Activated CD4-positive, alpha-beta memory T cell treated with anti-CD3 and anti-CD28 coated beads, Interleukin-2, amount 10 ng/mL, durations not matched to agents 7 days and 5 days (primary cell): ENCODE data around the gene SLC24A3. TPM values are rescaled to one million over a fixed set of nuclear protein-coding genes. Genes with fewer than 3 reads are reported as not detected.

Source experiments
- CTCF ChIA-PET: fragments of 350-600 bp; sonication (Branson Sonifier 250); formaldehyde crosslinking; loops from one replicate; lab custom pipeline; 2021; ENCODE audit warnings: antibody characterized with exemption, inconsistent platforms; lab: Charles Lee
- POLR2A ChIA-PET: fragments of 350-600 bp; sonication (Branson Sonifier 250); formaldehyde crosslinking; loops from one replicate; lab custom pipeline; 2021; ENCODE audit warnings: antibody characterized with exemption; lab: Charles Lee
- DNase-seq: peaks from one replicate; pipeline ENCODE4 v3.0.0-alpha.2; 2020
- H3K27ac Mint-ChIP-seq: one replicate; pipeline ENCODE4 v1.8.0; 2021; ENCODE audit warnings: mild to moderate bottlenecking, mixed read lengths
- H3K27me3 Mint-ChIP-seq: one replicate; pipeline ENCODE4 v1.8.0; 2021; ENCODE audit warnings: mixed read lengths
- H3K36me3 Mint-ChIP-seq: one replicate; pipeline ENCODE4 v1.8.0; 2021; ENCODE audit warnings: low read depth, mixed read lengths
- H3K4me1 Mint-ChIP-seq: one replicate; pipeline ENCODE4 v1.8.0; 2021; ENCODE audit warnings: mixed read lengths
- H3K4me3 Mint-ChIP-seq: one replicate; pipeline ENCODE4 v1.8.0; 2021; ENCODE audit warnings: mild to moderate bottlenecking, mixed read lengths
- H3K9me3 Mint-ChIP-seq: one replicate; pipeline ENCODE4 v1.8.0; 2021; ENCODE audit warnings: mixed read lengths
- total RNA-seq, 2 experiments: library from RNA; stranded (reverse); gene quantifications; one replicate each; pipeline ENCODE4 v1.2.3, GENCODE V29; 2021

SLC24A3 gene
- total RNA-seq, 2 experiments from 2014 or later = not detected

DNA sequence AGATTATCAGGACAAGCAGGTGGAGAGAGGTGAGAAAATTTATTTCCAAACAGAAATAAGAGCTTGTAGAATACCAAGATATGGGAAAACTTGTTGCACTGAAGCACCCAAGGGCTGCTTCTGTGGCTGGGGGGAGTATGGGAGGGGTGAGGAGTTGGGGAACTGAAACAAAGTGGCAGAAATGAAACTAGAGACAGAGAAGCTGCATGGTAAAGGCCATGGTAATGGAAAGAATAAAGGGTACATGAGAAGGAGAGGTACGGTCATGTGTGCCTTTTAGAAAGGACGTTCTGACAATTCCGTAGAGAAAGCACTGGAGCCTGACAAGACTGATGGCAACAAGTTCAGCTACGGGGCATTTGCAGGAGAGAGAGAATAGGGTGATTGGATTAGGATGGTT, 494.0 kb downstream of the SLC24A3 start:
- H3K4me3 Mint-ChIP-seq = no peak overlapping the region
- no peak for DNase-seq
- no peaks in the 10 kb centered on the region for H3K36me3 Mint-ChIP-seq
- H3K27ac Mint-ChIP-seq = no peak overlapping the region
- POLR2A ChIA-PET = no interaction called here
- H3K27me3 Mint-ChIP-seq = peaks cover 8% of the 10 kb centered on the region
- H3K9me3 Mint-ChIP-seq = peaks cover 9% of the 10 kb centered on the region
- CTCF ChIA-PET = no interaction called here
- H3K4me1 Mint-ChIP-seq = no peaks in the 10 kb centered on the region

DNA sequence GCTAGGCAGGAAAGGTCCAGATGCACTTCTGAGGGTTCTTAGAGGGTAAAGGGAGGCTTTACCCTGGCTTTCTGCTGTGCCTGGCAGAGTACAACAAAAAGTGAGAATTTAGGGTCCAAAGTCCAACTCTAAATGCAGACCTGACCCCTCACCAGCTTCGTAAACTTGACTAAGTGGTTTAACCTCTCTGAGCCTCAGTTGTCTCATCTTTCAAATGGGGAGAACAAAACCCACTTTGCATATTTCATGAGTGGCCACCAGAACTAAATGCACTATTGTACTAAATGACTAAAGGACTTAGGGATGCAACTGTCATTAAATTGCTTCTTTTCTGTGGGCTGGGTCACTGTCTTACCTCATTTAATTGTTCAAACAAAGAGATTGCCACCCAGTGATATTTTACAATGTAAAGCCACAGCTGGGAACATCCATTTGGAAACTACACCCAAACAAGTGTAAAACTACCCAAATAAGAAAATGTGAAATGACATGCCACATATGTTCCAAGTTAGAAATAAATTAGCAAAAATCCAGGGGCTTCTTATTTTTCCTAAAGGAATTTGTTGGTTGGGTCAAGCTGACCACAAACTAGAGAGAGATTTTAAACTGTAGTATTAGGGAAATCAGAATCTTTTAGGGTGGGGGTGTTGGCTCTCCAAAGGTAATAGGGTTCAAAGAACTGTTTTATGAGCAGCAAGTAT, 497.3 kb downstream of the SLC24A3 start:
- Mint-ChIP-seq H3K4me1 (no peaks in the 10 kb centered on the region), H3K4me3 (no peak overlapping the region), H3K27ac (no peak overlapping the region), H3K9me3 (peaks cover 6% of the 10 kb centered on the region), H3K27me3 (no peaks in the 10 kb centered on the region), H3K36me3 (no peaks in the 10 kb centered on the region)
- ChIA-PET CTCF (no interaction called here), POLR2A (no interaction called here)
- no peak for DNase-seq

DNA sequence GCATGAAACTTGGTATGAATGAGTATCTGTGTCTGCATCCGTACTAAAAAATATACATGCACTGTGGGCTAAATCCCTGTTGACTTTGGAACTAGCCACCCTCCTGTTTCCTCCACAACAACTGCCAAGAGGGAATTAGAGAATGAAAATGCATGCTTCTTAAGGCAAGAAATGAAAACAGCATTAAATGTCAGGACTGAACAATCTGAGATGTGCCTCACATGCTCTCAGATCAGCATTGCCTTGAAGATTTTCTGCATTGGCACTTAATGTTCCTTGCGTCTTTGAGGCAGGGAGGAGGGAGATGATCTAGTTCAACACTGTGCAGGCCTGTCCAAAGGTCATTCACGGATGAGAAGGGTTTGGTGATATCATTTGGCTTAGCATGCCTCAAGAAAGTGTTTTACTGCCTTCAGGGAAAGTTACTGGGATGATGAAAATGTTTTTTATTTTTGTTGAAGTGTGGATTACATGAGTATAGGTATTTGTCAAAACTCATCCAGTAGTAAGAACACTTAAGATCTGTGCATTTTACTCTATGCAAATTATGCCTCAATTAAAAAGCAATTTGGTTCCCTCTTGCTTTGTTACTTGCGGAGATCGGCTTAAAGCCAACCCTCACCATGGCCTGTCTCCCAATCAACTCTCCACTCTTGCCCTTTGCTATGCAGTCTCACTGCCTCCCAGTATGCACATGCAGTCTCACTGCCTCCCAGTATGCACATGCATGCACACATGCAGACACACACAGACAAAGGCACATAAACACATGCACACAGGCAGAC, 498.1 kb downstream of the SLC24A3 start:
- H3K4me3 Mint-ChIP-seq = no peak overlapping the region
- CTCF ChIA-PET = no interaction called here
- H3K9me3 Mint-ChIP-seq = peaks cover 6% of the 10 kb centered on the region
- H3K4me1 Mint-ChIP-seq = no peaks in the 10 kb centered on the region
- no peak for DNase-seq
- H3K27ac Mint-ChIP-seq = no peak overlapping the region
- H3K27me3 Mint-ChIP-seq = no peaks in the 10 kb centered on the region
- no peaks in the 10 kb centered on the region for H3K36me3 Mint-ChIP-seq
- POLR2A ChIA-PET = no interaction called here

DNA sequence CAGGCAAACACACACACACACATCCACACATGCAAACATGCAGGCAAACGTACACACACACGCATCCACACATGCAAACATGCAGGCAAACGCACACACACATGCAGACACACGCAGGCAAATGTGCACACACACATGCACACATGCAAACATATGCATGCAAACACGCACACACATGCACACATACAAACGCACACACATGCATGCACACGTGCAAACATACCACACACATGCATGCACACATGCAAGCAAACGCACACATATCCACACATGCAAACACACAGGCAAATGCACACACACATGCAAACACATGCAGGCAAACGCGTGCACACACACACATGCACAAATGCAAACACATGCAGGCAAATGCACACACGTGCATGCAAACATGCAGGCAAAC, 498.7 kb downstream of the SLC24A3 start:
- no peaks in the 10 kb centered on the region for H3K27me3 Mint-ChIP-seq
- H3K4me1 Mint-ChIP-seq = no peaks in the 10 kb centered on the region
- H3K9me3 Mint-ChIP-seq = peaks cover 6% of the 10 kb centered on the region
- POLR2A ChIA-PET = no interaction called here
- H3K36me3 Mint-ChIP-seq = no peaks in the 10 kb centered on the region
- CTCF ChIA-PET = no interaction called here
- no peak overlapping the region for H3K4me3 Mint-ChIP-seq
- no peak for DNase-seq
- H3K27ac Mint-ChIP-seq = no peak overlapping the region

DNA sequence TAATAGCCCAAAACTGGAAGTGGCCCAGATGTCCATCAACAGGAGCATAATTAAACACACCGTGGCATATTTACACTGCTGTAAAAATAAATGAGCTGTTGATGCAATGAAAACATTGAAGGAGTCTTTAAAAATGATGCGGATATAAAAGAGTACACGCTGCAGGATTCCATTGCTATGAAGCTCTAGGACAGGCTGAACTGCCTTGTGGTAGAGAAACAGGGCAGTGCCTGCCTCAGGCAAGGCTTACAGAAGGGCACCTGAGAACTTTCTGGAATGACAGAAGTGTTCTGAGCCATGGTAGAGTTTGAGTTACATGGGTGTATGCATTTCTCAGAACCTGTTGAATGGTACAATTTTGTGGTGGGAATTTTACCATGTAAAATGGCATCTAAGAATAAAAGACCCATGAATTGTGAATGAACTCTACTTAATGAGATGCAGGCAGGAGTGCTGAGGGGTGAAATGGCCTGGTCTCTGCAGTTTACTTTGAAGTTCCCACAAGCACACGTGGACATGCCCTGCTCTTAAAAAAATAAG, 500.3 kb downstream of the SLC24A3 start:
- Mint-ChIP-seq H3K4me1 (no peaks in the 10 kb centered on the region), H3K9me3 (peaks cover 6% of the 10 kb centered on the region), H3K27me3 (no peaks in the 10 kb centered on the region), H3K4me3 (no peak overlapping the region), H3K36me3 (no peaks in the 10 kb centered on the region), H3K27ac (no peak overlapping the region)
- no peak for DNase-seq
- POLR2A ChIA-PET = no interaction called here
- CTCF ChIA-PET = no interaction called here

DNA sequence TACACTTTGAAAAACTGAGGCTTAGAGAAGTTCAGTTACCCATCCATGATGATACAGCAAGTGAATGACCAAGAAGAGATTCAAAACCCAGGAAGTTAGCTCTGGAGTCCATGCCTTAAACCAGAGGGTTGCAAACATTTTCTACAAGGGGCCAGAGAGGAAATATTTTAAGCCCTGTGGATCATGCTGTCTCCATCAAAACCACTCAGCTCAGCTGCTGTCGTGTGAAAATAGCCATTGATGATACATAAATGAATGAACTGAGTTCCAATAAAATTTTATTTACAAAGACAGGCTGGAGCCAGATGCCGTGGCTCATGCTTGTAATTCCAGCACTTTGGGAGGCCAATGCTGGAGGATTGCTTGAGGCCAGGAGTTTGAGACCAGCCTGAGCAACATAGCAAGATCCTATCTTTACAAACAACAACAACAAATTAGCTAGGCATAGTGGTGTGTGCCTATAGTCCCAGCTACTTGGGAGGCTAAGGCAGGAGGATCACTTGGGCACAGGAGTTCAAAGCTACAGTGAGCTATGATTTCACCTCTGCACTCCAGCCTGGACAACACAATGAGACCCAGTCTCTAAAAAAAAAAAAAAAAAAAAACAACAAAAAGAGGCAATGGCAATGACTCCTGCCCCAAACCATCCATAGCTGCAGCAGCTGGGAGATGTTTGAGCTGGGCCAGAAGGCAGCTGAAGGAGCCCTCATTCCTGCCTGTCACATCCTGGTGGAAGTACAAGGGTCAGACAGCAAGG, 501.6 kb downstream of the SLC24A3 start:
- no peak overlapping the region for H3K4me3 Mint-ChIP-seq
- DNase-seq = no peak
- peaks cover 6% of the 10 kb centered on the region for H3K9me3 Mint-ChIP-seq
- POLR2A ChIA-PET = no interaction called here
- CTCF ChIA-PET = no interaction called here
- H3K27ac Mint-ChIP-seq = no peak overlapping the region
- H3K4me1 Mint-ChIP-seq = no peaks in the 10 kb centered on the region
- no peaks in the 10 kb centered on the region for H3K36me3 Mint-ChIP-seq
- no peaks in the 10 kb centered on the region for H3K27me3 Mint-ChIP-seq

DNA sequence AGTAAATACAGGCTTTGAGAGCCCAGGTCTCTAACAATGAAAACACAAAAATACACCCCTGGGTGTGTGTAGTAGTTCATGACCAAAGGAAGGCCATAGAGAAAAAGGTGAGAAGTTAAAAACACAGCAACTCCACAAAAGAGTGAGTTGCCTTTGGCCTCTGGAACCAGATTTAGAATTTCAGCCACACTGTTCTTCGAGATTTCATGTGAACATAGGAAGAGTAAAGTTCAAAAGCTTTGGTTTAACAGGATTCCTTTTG, 502.1 kb downstream of the SLC24A3 start:
- DNase-seq = no peak
- H3K9me3 Mint-ChIP-seq = peaks cover 6% of the 10 kb centered on the region
- POLR2A ChIA-PET = no interaction called here
- H3K27ac Mint-ChIP-seq = no peak overlapping the region
- H3K4me1 Mint-ChIP-seq = no peaks in the 10 kb centered on the region
- CTCF ChIA-PET = no interaction called here
- no peak overlapping the region for H3K4me3 Mint-ChIP-seq
- H3K36me3 Mint-ChIP-seq = no peaks in the 10 kb centered on the region
- H3K27me3 Mint-ChIP-seq = no peaks in the 10 kb centered on the region

DNA sequence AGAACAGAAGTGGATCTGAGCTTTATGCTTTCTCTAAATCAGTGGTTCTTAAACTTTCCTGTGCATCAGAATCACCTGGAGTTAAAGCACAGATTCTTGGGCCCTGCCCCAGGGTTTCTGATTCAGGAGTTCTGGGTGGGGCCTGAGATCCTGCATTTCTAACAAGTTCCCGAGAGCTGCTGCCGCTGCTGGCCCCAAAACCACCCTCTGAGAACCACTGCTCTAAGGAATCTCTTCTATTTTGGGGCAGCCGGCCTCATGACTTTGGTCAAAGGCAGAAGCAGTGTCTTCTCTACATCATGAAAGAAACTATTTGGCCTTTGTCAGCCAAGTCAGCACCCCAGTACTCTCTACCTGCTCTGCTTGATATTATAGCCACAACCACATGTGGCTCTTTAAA, 503.5 kb downstream of the SLC24A3 start:
- Mint-ChIP-seq H3K9me3 (peaks cover 4% of the 10 kb centered on the region), H3K27ac (no peak overlapping the region), H3K4me1 (no peaks in the 10 kb centered on the region), H3K4me3 (no peak overlapping the region), H3K36me3 (no peaks in the 10 kb centered on the region), H3K27me3 (no peaks in the 10 kb centered on the region)
- no peak for DNase-seq
- ChIA-PET POLR2A (no interaction called here), CTCF (no interaction called here)

DNA sequence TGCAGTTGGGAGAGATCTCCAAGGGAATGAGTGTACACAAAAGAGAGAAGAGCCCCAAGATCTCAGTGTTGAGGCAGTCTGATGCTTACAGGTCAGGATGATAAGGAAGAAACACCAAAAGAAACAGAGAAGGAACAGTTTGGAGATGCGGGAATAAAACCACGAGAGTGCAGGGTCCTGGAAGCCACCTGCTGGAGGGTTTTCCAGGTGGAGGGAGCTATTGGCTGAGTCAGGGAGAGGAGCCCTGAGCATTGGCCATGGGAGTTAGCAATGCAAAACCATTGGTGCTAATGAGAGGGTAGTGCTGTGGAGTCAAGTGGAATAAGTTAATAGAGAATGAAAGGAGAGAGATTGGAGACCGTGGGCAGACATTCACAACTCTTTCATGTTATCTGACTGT, 506.4 kb downstream of the SLC24A3 start:
- POLR2A ChIA-PET = no interaction called here
- Mint-ChIP-seq H3K27ac (no peak overlapping the region), H3K4me3 (no peak overlapping the region), H3K4me1 (no peaks in the 10 kb centered on the region), H3K36me3 (no peaks in the 10 kb centered on the region), H3K9me3 (no peaks in the 10 kb centered on the region), H3K27me3 (no peaks in the 10 kb centered on the region)
- no peak for DNase-seq
- CTCF ChIA-PET = no interaction called here

DNA sequence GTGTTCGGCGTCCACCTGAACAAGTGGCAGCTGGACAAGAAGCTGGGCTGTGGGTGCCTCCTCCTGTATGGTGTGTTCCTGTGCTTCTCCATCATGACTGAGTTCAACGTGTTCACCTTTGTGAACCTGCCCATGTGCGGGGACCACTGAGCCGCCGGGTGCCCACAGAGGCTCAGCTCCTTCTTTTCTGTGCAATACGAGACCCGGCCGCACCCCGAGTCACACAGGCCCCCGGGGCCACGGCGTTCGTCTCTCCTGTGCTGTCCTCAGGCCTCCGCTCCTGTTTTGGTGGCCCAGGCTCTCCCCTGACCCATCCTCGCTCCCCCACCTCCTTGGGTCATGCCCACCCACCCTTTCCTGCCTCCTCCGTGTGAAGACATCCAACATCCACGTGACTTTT, 508.5 kb downstream of the SLC24A3 start:
- Mint-ChIP-seq H3K4me3 (no peak overlapping the region), H3K4me1 (no peaks in the 10 kb centered on the region), H3K27me3 (no peaks in the 10 kb centered on the region), H3K36me3 (no peaks in the 10 kb centered on the region), H3K27ac (no peak overlapping the region), H3K9me3 (no peaks in the 10 kb centered on the region)
- ChIA-PET CTCF (no interaction called here), POLR2A (no interaction called here)
- DNase-seq = no peak

DNA sequence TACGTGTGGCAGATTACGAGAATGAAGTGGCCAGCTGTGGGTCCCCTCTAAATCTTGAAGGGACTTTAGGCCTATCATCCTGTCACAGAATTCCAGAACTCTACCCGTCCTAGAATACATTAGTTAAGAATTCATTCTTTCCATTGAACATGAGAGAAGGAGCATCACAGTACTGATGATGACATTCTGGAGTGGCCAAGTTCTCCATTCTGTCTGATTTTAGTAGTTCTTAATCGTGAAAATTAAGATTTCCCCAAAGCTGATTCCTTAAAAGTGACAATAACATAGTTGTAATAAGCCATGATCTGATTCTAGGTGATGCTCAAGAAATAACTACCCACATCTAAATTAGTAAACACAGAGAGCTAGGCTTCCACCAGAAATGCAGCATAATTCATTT, 510.6 kb downstream of the SLC24A3 start:
- DNase-seq = no peak
- POLR2A ChIA-PET = no interaction called here
- Mint-ChIP-seq H3K4me3 (no peak overlapping the region), H3K27me3 (no peaks in the 10 kb centered on the region), H3K4me1 (no peaks in the 10 kb centered on the region), H3K36me3 (no peaks in the 10 kb centered on the region), H3K27ac (no peak overlapping the region), H3K9me3 (no peaks in the 10 kb centered on the region)
- CTCF ChIA-PET = no interaction called here

DNA sequence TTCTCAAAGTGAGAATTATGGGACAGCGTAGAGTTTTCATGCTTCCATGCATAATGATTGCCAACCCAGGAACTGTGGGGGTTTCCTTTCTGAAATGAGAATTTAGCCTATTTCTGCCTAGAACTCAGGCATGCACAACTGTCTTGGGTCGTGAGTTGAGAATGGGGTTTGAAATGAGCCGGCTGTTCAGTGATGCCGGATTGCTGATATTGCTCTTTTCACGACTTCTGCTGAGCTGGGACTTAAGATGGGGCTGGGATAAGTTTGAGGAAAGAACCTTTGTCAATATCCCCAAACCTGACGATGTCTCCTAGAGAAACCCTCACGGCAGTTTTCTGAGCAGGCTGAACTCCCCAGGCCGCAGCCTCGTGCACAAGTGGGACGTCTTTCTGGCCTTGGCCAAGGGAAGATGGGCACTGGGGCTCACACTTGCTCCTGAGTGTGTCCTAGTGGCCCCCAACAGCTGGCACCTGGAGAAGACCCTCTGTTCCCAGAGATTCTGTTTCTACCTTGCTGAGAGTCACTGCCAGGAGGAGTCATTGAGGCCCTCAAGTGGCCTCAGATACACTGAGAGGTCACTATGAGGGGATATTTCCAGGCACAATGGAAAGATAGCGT, 511.5 kb downstream of the SLC24A3 start:
- no peaks in the 10 kb centered on the region for H3K36me3 Mint-ChIP-seq
- H3K9me3 Mint-ChIP-seq = no peaks in the 10 kb centered on the region
- no peak overlapping the region for H3K27ac Mint-ChIP-seq
- H3K4me1 Mint-ChIP-seq = no peaks in the 10 kb centered on the region
- DNase-seq = no peak
- CTCF ChIA-PET = no interaction called here
- H3K27me3 Mint-ChIP-seq = no peaks in the 10 kb centered on the region
- no peak overlapping the region for H3K4me3 Mint-ChIP-seq
- POLR2A ChIA-PET = no interaction called here

DNA sequence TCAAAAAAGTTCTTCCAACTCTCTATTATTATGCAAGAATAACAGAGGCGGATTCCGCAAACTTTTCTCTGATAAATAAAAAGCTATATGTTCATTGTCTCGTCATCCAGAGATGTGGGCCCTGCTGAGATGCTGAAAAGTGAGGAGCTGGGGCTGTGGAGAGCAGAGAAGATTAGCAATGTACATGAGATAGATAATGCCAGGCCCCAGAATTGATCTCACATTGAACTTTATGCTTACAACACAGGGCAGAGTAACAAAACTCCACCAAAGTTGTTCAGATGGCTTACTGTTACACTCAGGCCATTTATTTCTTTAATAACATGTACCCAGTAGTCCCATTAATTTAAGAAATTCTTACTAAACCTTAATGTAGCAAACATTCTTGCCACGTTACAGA, 512.9 kb downstream of the SLC24A3 start:
- H3K36me3 Mint-ChIP-seq = no peaks in the 10 kb centered on the region
- H3K9me3 Mint-ChIP-seq = no peaks in the 10 kb centered on the region
- DNase-seq = no peak
- H3K27ac Mint-ChIP-seq = no peak overlapping the region
- ChIA-PET CTCF (no interaction called here), POLR2A (no interaction called here)
- H3K4me1 Mint-ChIP-seq = no peaks in the 10 kb centered on the region
- no peak overlapping the region for H3K4me3 Mint-ChIP-seq
- no peaks in the 10 kb centered on the region for H3K27me3 Mint-ChIP-seq
